OCI-LY1 (cell line): ENCODE results near the gene SUGCT.

Experiments
- EZH2 ChIP-seq: fragments of 200-600 bp; sonication (generic), shearing (Covaris generic); IDR thresholded peaks from 2 replicates; pipeline ENCODE4 v1.8.0; 2017; ENCODE audit warnings: borderline replicate concordance, mixed run types, mild to moderate bottlenecking, antibody characterized with exemption, low read length, moderate library complexity, mixed read lengths
- TF ChIP-seq, protein P1 (sequence below): fragments of 200-600 bp; sonication (generic), shearing (Covaris generic); IDR thresholded peaks from 2 replicates; pipeline ENCODE4 v1.5.1; 2017; ENCODE audit warnings: mild to moderate bottlenecking, antibody characterized with exemption, low read length, moderate library complexity, mixed read lengths

- TF ChIP-seq, protein P1, sequence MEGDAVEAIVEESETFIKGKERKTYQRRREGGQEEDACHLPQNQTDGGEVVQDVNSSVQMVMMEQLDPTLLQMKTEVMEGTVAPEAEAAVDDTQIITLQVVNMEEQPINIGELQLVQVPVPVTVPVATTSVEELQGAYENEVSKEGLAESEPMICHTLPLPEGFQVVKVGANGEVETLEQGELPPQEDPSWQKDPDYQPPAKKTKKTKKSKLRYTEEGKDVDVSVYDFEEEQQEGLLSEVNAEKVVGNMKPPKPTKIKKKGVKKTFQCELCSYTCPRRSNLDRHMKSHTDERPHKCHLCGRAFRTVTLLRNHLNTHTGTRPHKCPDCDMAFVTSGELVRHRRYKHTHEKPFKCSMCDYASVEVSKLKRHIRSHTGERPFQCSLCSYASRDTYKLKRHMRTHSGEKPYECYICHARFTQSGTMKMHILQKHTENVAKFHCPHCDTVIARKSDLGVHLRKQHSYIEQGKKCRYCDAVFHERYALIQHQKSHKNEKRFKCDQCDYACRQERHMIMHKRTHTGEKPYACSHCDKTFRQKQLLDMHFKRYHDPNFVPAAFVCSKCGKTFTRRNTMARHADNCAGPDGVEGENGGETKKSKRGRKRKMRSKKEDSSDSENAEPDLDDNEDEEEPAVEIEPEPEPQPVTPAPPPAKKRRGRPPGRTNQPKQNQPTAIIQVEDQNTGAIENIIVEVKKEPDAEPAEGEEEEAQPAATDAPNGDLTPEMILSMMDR: no peak
- TF ChIP-seq EZH2: no peak
These were observed 364.2 kb downstream of the SUGCT start for GRCh38 chr7:40498924-40499510.
